T1000 (cell line): ENCODE measurements around the gene VIL1.

Source experiments
- DNase-seq: peaks from one replicate; lab custom pipeline; 2025; ENCODE audit warnings: mixed read lengths; lab: John Stamatoyannopoulos, UW

Gene VIL1

GRCh38 chr2:218418717-218419458 lies at the start of gene VIL1:
TSS of gene VIL1 (plus strand) at chr2:218419123. CDS start at chr2:218423779, 4,656 bp downstream.
- DNase-seq, result no peak

- DNase-seq, result no peak
Observed at GRCh38 chr2:218369330-218369729, 49.6 kb upstream of the VIL1 start.

- DNase-seq, result no peak
Observed at GRCh38 chr2:218370410-218371063, 48.4 kb upstream of the VIL1 start.

GRCh38 chr2:218371983-218372350 lies 47.0 kb upstream of the VIL1 start:
- DNase-seq, result no peak

- DNase-seq, result no peak
Observed at GRCh38 chr2:218374795-218375194, 44.1 kb upstream of the VIL1 start.

GRCh38 chr2:218375212-218375611 lies 43.7 kb upstream of the VIL1 start:
- DNase-seq, result no peak

- DNase-seq, result no peak
Observed at GRCh38 chr2:218378053-218378452, 40.9 kb upstream of the VIL1 start.

GRCh38 chr2:218381916-218382366 lies 37.0 kb upstream of the VIL1 start, which contains the start of gene SLC11A1:
TSS of gene SLC11A1 (plus strand) at chr2:218382273. CDS start at chr2:218382369, 96 bp downstream.
- DNase-seq, result no peak

GRCh38 chr2:218382785-218383184 lies 36.1 kb upstream of the VIL1 start:
- DNase-seq, result no peak

GRCh38 chr2:218383892-218384519 lies 34.9 kb upstream of the VIL1 start:
- no peak for DNase-seq

GRCh38 chr2:218384975-218385374 lies 33.9 kb upstream of the VIL1 start:
- DNase-seq, result no peak

- no peak for DNase-seq
Observed at GRCh38 chr2:218386505-218387368, 32.2 kb upstream of the VIL1 start.

- DNase-seq, result no peak
Observed at GRCh38 chr2:218387369-218388194, 31.3 kb upstream of the VIL1 start.

- no peak for DNase-seq
Observed at GRCh38 chr2:218389333-218390150, 29.4 kb upstream of the VIL1 start.

- no peak for DNase-seq
Observed at GRCh38 chr2:218391202-218391601, 27.7 kb upstream of the VIL1 start.

GRCh38 chr2:218392459-218392858 lies 26.5 kb upstream of the VIL1 start:
- no peak for DNase-seq

- no peak for DNase-seq
Observed at GRCh38 chr2:218392891-218393462, 25.9 kb upstream of the VIL1 start.

- DNase-seq, result no peak
Observed at GRCh38 chr2:218393750-218394290, 25.1 kb upstream of the VIL1 start.

- DNase-seq, result no peak
Observed at GRCh38 chr2:218394298-218395089, 24.4 kb upstream of the VIL1 start.
